Activated naive CD4-positive, alpha-beta T cell treated with anti-CD3 and anti-CD28 coated beads, Interleukin-2, amount 10 ng/mL, durations not matched to agents 7 days and 5 days (primary cell): ENCODE measurements around the gene ADAM29.
"Not testable (repeated sequence)": the region's sequence is repeated elsewhere in the genome, so short reads cannot be mapped to it uniquely, and the experiment has no call there.

ENCODE experiments used
- CTCF ChIA-PET: fragments of 350-600 bp; sonication (Branson Sonifier 250); formaldehyde crosslinking; loops from one replicate; lab custom pipeline; 2021; ENCODE audit warnings: antibody characterized with exemption; lab: Charles Lee
- DNase-seq: peaks from one replicate; pipeline ENCODE4 v3.0.0-alpha.2; 2020
- H3K27ac Mint-ChIP-seq: one replicate; pipeline ENCODE4 v1.8.0; 2021; ENCODE audit warnings: mild to moderate bottlenecking, moderate library complexity, mixed read lengths
- H3K27me3 Mint-ChIP-seq: one replicate; pipeline ENCODE4 v1.8.0; 2021; ENCODE audit warnings: mild to moderate bottlenecking, mixed read lengths
- H3K36me3 Mint-ChIP-seq: one replicate; pipeline ENCODE4 v1.8.0; 2021; ENCODE audit warnings: mixed read lengths
- H3K4me1 Mint-ChIP-seq: one replicate; pipeline ENCODE4 v1.8.0; 2021; ENCODE audit warnings: mixed read lengths
- H3K4me3 Mint-ChIP-seq: one replicate; pipeline ENCODE4 v1.8.0; 2021; ENCODE audit warnings: mild to moderate bottlenecking, moderate library complexity, mixed read lengths
- H3K9me3 Mint-ChIP-seq: one replicate; pipeline ENCODE4 v1.8.0; 2021; ENCODE audit warnings: mixed read lengths

ADAM29 gene

DNA sequence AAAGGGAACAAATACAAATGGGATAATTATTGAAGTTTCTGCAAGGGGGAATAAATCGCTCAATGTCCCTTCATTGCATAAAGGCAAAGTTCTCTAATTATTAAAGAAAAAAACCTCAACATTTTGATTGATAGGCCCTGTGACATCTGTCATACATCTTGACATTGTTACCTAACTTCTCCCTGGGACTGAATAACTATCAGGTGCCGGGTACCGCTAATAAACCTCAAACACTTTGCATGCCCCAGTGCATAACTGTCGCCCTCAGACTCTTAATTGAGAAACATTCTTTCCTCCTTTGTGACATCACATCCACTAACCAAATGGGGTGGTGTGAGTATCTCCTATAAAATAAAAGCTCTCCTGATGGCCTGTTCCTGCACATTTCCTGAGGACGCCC, at the start of gene ADAM29:
Gene ADAM29, plus strand, starts transcription at position 301 of the 400 bp plus-strand sequence. CDS start 57,168 bp downstream, outside the sequence.
- no peaks in the 10 kb centered on the region for H3K9me3 Mint-ChIP-seq
- H3K36me3 Mint-ChIP-seq, result no peaks in the 10 kb centered on the region
- H3K27ac Mint-ChIP-seq, result no peak within 1 kb of the TSS
- no peak within 1 kb of the TSS for H3K4me3 Mint-ChIP-seq
- no peaks in the 10 kb centered on the region for H3K27me3 Mint-ChIP-seq
- DNase-seq, result no peak
- no peaks in the 10 kb centered on the region for H3K4me1 Mint-ChIP-seq
- CTCF ChIA-PET, result no interaction called here

DNA sequence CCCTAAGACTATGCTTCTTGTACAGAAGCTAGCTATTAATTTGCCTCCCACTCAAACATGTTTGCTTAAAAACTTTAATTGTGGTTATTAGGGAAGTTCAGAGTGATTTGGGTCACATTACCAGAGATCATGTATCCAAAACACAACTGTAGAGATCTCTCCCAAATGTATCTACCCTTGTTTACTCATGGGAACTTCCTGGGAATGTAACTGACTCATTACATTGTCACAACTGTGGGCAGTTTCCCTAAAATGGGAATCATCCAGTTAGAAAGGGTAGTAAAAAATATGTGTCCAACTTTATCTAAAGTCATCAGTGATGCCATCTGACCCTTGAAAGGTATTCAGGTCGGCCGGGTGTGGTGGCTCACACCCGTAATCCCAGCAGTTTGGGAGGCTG, 48.8 kb upstream of the ADAM29 start:
- Mint-ChIP-seq H3K27me3 (no peaks in the 10 kb centered on the region), H3K4me1 (no peaks in the 10 kb centered on the region), H3K4me3 (no peak overlapping the region), H3K27ac (no peak overlapping the region), H3K36me3 (no peaks in the 10 kb centered on the region), H3K9me3 (no peaks in the 10 kb centered on the region)
- DNase-seq, result no peak
- CTCF ChIA-PET, result no interaction called here

DNA sequence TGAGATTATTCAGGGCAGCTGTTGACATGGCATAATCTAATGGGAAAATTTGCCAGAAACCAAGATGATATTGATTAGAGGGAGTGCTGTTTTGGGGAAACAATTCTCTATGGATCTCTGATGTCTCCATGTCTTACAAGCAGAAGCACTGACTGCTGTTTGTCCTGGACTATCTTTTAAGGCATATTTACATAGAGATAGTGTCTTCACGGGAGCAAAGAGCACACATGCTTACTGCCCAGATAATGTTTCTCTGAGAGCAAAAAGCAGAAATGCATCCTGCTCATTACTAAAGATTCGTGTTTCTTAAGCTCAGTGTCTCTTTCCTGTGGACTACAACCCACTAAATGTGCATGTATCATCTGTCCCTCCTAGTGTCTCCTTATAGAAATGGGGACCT, 47.8 kb upstream of the ADAM29 start:
- Mint-ChIP-seq H3K4me3 (no peak overlapping the region), H3K9me3 (no peaks in the 10 kb centered on the region), H3K27ac (no peak overlapping the region), H3K27me3 (no peaks in the 10 kb centered on the region), H3K36me3 (no peaks in the 10 kb centered on the region), H3K4me1 (no peaks in the 10 kb centered on the region)
- no peak for DNase-seq
- CTCF ChIA-PET, result no interaction called here

DNA sequence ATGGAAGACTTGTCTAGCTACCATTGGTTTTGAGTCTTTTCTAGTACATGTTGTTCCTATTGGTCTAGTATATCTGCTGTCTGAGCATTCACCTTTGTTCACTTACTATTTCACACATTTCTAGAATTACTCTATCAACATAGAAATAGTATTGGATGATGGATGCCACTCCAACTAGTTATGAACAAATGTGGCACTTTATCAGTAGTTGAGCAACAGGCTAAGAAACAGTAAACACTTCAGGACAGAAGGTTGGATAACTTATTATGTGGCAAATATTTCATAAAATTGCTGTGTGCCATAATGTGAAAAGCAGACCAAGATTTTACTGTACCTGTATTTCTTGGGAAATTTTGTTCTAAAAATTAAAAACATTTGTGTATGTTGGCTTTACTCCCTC, 46.8 kb upstream of the ADAM29 start:
- Mint-ChIP-seq H3K9me3 (no peaks in the 10 kb centered on the region), H3K27ac (no peak overlapping the region), H3K36me3 (no peaks in the 10 kb centered on the region), H3K27me3 (no peaks in the 10 kb centered on the region), H3K4me1 (no peaks in the 10 kb centered on the region), H3K4me3 (no peak overlapping the region)
- no peak for DNase-seq
- CTCF ChIA-PET, result no interaction called here

DNA sequence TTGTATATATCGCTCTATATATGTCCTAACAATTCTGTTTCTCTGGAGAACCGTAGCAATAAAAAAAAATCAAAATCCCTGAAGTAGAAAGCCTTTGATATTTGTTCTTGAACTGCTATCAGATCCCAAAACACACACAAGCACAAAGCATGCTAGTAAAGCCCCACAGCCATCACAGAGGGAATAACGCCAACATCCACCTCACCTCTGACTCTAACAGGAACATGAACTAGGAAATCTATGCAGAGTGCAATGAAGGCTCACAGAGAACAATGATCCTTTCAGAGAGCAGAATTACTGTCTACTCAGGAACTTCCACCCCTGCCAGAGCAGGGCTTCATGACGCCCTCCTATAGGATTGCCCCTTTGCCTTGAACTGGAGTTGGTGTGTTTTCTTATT, 45.0 kb upstream of the ADAM29 start:
- DNase-seq, H3K27me3 Mint-ChIP-seq, H3K9me3 Mint-ChIP-seq, H3K4me1 Mint-ChIP-seq, H3K27ac Mint-ChIP-seq, H3K4me3 Mint-ChIP-seq, H3K36me3 Mint-ChIP-seq, CTCF ChIA-PET: not testable (repeated sequence)

DNA sequence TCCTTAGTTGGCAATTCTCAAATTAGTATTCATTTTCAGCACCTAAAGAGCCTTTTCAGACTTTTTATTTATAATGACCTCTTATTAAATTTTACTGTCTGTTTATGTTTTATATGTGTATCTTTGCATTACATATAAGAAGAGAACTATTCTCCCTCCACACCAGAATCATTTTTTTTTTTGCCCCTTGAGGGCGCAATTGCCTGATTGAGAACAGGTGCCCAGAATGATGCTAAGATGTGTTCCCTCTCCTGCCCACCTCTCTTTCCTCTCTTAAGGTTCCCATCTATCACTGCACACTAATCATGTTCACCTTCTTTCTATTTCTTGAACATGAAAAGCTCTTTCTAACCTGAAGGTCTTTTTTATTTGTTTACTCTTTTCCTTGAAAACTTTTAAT, 44.2 kb upstream of the ADAM29 start:
- Mint-ChIP-seq H3K9me3 (no peaks in the 10 kb centered on the region), H3K4me3 (no peak overlapping the region), H3K27me3 (no peaks in the 10 kb centered on the region), H3K36me3 (no peaks in the 10 kb centered on the region), H3K4me1 (no peaks in the 10 kb centered on the region), H3K27ac (no peak overlapping the region)
- CTCF ChIA-PET, result no interaction called here
- DNase-seq, result no peak

DNA sequence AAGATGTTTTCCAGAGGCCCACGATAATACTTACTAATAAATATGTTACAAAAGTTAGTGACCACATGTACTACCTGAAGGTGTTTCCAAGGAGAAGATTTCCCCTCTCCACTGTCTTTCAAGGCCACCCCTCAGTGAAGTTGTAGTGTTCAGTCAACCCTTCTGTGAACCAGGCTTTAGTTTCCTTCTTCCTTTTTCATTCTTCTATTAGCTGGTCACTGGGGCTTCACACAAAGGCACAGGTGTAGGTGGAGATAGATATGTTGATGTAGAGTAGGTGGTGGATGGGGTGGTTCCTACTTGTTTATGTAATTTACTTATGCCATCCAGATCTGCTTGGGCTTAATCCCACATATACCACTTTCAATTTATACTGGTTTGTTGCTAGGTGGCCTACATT, 43.3 kb upstream of the ADAM29 start:
- no peaks in the 10 kb centered on the region for H3K4me1 Mint-ChIP-seq
- CTCF ChIA-PET, result no interaction called here
- no peaks in the 10 kb centered on the region for H3K36me3 Mint-ChIP-seq
- H3K4me3 Mint-ChIP-seq, result no peak overlapping the region
- no peak for DNase-seq
- H3K27ac Mint-ChIP-seq, result no peak overlapping the region
- no peaks in the 10 kb centered on the region for H3K9me3 Mint-ChIP-seq
- no peaks in the 10 kb centered on the region for H3K27me3 Mint-ChIP-seq

DNA sequence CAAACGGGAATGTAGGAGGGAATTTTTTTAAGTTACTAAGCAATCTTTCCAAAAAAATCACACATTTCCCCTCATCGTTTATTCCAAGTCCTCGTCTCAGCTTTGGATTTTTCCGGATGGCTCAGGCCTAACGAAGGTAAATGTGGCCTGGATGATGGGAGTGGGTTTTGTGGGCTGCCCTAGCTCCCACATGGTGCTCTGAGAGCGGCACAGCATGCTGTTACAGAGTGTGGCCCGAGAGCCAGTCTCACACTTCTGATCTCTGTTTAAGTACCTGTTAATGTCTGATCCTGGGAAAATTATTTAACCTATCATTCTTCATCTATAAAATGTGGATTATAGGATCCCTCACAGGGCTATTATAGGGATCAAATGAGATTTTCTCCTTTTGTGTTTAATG, 38.2 kb upstream of the ADAM29 start:
- H3K27ac Mint-ChIP-seq, result no peak overlapping the region
- no peaks in the 10 kb centered on the region for H3K4me1 Mint-ChIP-seq
- CTCF ChIA-PET, result no interaction called here
- no peaks in the 10 kb centered on the region for H3K27me3 Mint-ChIP-seq
- no peak for DNase-seq
- H3K36me3 Mint-ChIP-seq, result no peaks in the 10 kb centered on the region
- no peak overlapping the region for H3K4me3 Mint-ChIP-seq
- H3K9me3 Mint-ChIP-seq, result no peaks in the 10 kb centered on the region

DNA sequence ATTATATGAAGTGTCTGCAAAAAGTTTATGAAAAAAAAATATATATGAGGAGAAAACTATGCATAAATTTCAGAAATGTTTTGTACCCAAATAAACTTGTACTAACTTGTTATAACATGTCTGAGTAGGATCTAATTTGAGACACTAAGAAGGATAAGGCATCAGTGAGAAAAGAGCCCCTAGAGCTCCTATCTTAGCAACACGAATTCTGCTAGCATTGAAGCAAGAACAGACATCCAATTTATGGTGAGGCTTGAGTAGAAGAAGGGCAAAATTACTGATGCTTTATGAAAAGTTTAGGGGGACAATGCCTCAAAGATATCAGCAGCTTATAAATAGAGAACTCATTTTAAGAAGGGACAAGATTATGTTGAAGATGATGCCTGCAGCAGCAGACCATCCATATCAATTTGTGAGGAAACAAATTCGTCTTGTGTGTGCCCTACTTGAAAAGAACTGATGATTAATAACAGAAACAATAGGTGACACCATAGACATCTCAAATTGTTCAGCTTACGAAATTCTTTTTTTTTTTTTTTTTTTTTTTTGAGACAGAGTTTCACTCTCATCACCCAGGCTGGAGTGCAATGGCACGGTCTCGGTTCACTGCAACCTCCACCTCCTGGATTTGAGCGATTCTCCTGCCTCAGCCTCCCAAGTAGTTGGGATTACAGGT, 35.7 kb upstream of the ADAM29 start:
- no peaks in the 10 kb centered on the region for H3K27me3 Mint-ChIP-seq
- H3K9me3 Mint-ChIP-seq, result no peaks in the 10 kb centered on the region
- H3K27ac Mint-ChIP-seq, result no peak overlapping the region
- H3K36me3 Mint-ChIP-seq, result no peaks in the 10 kb centered on the region
- CTCF ChIA-PET, result no interaction called here
- no peaks in the 10 kb centered on the region for H3K4me1 Mint-ChIP-seq
- DNase-seq, result no peak
- H3K4me3 Mint-ChIP-seq, result no peak overlapping the region

DNA sequence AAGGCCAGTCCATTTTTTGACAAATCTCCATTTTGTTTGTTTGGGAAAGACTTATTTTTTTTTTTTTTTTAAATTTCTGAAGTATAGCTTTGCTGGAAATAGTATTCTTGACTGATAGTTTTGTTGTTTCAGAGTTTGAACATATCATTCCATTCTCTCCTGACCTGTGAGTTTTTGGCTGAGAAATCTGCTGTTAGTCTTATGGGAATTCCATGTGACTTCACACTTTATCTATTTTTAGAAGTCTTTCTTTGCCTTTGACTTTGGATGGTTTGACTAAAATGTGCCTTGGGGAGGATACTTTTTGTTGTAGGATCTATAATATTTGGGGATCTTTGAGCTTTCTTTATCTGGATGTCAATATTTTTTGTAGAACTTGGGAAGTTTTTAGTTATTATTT, 10.7 kb upstream of the ADAM29 start:
- Mint-ChIP-seq H3K27me3 (no peaks in the 10 kb centered on the region), H3K4me3 (no peak overlapping the region), H3K4me1 (no peaks in the 10 kb centered on the region), H3K9me3 (peaks cover 14% of the 10 kb centered on the region), H3K27ac (no peak overlapping the region), H3K36me3 (no peaks in the 10 kb centered on the region)
- no peak for DNase-seq
- CTCF ChIA-PET, result no interaction called here

DNA sequence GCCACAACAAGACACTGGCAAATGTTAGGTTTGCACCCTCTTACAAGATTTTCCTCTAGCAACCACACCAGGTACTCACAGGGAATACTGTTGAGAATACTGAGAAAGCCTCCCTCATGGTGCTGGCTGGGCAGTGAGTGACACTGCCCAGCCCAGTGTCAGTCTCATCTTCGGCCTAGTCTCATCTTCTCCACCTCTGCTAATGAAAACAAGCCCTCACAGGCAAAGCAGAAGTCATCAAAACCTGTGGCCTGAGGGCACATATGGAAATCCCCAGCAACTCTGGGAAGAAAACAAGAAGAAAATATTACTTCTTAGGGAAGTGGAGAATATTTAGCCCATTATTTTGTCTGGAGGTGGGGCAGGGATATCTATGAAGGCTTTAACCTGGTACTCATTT, 7.9 kb upstream of the ADAM29 start:
- Mint-ChIP-seq H3K4me1 (no peaks in the 10 kb centered on the region), H3K27me3 (no peaks in the 10 kb centered on the region), H3K9me3 (peaks cover 6% of the 10 kb centered on the region), H3K4me3 (no peak overlapping the region), H3K27ac (no peak overlapping the region), H3K36me3 (no peaks in the 10 kb centered on the region)
- CTCF ChIA-PET, result no interaction called here
- DNase-seq, result no peak

DNA sequence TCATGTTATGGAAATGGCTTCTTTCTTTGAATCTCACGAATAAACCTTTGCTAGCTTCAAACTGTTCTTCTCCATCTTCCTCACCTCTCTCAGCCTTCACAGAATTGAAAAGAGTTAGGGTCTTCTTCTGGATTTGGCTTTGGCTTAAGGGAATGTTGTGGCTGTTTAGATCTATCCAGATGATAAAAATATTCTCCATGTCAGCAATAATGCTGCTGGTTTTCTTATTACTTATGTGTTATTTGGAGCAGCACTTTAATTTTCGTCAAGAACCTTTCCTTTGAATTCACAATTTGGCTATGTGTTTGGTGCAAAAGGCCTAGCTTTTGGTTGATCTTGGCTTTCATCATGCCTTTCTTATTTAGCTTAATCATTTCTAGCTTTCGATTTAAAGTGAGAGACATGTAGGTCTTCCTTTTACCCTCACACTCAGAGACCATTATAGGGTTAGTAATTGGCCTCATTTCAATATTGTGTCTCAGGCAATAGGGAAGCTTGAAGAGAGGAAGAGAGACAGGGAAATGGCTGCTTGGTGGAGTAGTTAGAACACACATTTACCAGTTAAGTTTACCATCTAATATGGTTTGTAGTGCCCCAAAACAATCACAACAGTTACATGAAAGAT, 5.1 kb upstream of the ADAM29 start:
- Mint-ChIP-seq H3K36me3 (no peaks in the 10 kb centered on the region), H3K27ac (no peak overlapping the region), H3K4me3 (no peak overlapping the region), H3K9me3 (peaks cover 2% of the 10 kb centered on the region), H3K27me3 (no peaks in the 10 kb centered on the region), H3K4me1 (no peaks in the 10 kb centered on the region)
- no peak for DNase-seq
- CTCF ChIA-PET, result no interaction called here

DNA sequence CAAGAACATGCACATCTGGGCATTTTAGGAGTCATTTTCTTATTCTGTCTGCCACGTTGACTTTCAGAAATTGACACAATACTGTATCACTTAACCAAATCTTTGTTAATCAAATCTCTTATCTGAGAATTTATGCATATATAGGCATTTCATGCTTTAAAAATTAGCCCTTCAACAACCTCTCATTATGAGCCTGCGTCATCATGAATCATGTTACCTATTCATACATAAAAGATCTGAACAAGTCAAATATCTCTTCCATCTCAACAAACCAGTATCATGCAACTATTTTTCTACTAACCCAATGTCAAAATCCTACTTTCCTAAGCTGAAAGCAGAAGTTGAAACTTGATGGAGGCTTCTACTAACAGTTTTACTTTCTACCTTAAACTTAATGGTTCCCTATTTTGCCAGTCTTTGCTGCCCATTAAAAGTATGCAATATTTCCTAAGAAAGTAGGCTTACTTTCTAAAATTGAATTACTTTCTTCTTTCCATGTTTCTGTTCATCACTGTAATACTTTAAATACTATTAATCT, 1.8 kb downstream of the ADAM29 start:
- DNase-seq, result no peak
- Mint-ChIP-seq H3K4me1 (no peaks in the 10 kb centered on the region), H3K9me3 (no peaks in the 10 kb centered on the region), H3K27me3 (no peaks in the 10 kb centered on the region), H3K27ac (no peak overlapping the region), H3K36me3 (no peaks in the 10 kb centered on the region), H3K4me3 (no peak overlapping the region)
- CTCF ChIA-PET, result no interaction called here

DNA sequence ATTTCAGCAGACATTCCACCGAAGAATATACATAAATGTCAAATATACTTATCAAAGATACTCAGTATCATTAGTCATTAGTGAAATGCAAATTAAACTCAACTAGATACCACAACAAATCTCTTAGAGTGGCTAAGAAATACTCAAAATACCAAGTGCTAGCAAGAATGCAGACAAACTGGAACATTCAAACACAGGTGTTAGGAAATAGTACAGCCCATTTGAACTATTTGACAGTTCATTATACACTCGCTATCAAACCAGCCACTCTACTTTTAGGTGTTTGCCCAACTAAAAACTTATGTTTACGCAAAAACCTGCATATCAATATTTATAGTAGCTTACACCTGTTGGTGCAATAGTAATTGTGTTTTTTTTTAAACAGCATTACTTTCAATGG, 8.8 kb downstream of the ADAM29 start:
- Mint-ChIP-seq H3K27me3 (no peaks in the 10 kb centered on the region), H3K4me3 (no peak overlapping the region), H3K9me3 (no peaks in the 10 kb centered on the region), H3K27ac (no peak overlapping the region), H3K4me1 (no peaks in the 10 kb centered on the region), H3K36me3 (no peaks in the 10 kb centered on the region)
- no peak for DNase-seq
- CTCF ChIA-PET, result no interaction called here

DNA sequence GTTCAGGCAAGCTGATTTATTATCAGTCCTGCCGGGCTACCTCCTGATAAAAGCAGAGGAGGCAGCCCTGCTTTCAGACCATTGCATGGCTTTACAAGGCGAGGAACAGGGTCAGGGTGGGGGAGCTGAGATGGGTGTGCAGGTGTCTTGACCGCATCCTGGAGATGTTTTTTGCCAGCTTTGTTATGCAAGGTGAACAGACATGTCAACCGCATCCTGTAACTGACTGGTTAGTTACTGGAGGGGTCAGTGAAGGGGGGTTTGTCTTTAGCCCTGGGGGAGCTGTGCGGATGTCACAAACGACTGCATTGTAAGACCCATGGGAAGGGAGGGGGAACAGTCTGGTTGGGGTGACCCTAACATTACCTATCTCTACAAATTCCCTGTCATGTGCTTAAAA, 10.0 kb downstream of the ADAM29 start:
- Mint-ChIP-seq H3K27ac (no peak overlapping the region), H3K4me1 (no peaks in the 10 kb centered on the region), H3K9me3 (no peaks in the 10 kb centered on the region), H3K4me3 (no peak overlapping the region), H3K36me3 (no peaks in the 10 kb centered on the region), H3K27me3 (no peaks in the 10 kb centered on the region)
- DNase-seq, result no peak
- CTCF ChIA-PET, result no interaction called here
